CD14-positive monocyte (primary cell): ENCODE measurements around the gene SPDYE4. TPM values are rescaled to one million over a fixed set of nuclear protein-coding genes. Genes with fewer than 3 reads are reported as not detected.

ENCODE experiments used
- DNase-seq, 3 donors: peaks; one replicate each; pipeline ENCODE4 v3.0.0-alpha.2; 2011 to 2022
- H2AFZ ChIP-seq: 2 replicates; pipeline ENCODE4 v1.6.0; 2012; ENCODE audit warnings: mild to moderate bottlenecking, low read depth, low read length, inconsistent platforms; ENCODE audit not compliant: insufficient read depth, poor library complexity, severe bottlenecking
- H3K27ac ChIP-seq, 2 donors: 1 replicate in 1 of 2; 2 replicates in 1 of 2; pipeline ENCODE4 v1.5.1; 2012 to 2013; ENCODE audit warnings: low read length in 2 of 2, control low read depth in 1 of 2, inconsistent platforms in 1 of 2, low read depth in 1 of 2, mild to moderate bottlenecking in 1 of 2
- H3K27me3 ChIP-seq, 2 donors: one replicate each; pipeline versions ENCODE4 v1.6.0 to v1.6.1; 2011 to 2013; ENCODE audit warnings: low read length in 2 of 2; ENCODE audit not compliant: control insufficient read depth in 2 of 2, insufficient read depth in 2 of 2
- H3K36me3 ChIP-seq, 2 donors: replicated peaks in 1 of 2; 1 replicate in 1 of 2; 2 replicates in 1 of 2; pipeline versions ENCODE4 v1.5.1 to v1.6.1; 2012 to 2013; ENCODE audit warnings: low read length in 2 of 2, control low read depth in 1 of 2, inconsistent platforms in 1 of 2, mild to moderate bottlenecking in 1 of 2; ENCODE audit not compliant: insufficient read depth in 2 of 2, control insufficient read depth in 1 of 2
- H3K4me1 ChIP-seq, 2 donors: 1 replicate in 1 of 2; 2 replicates in 1 of 2; pipeline versions ENCODE4 v1.5.1 to v1.6.1; 2012 to 2013; ENCODE audit warnings: low read length in 2 of 2, control low read depth in 1 of 2, inconsistent platforms in 1 of 2, mild to moderate bottlenecking in 1 of 2, moderate library complexity in 1 of 2; ENCODE audit not compliant: insufficient read depth in 2 of 2, control insufficient read depth in 1 of 2
- H3K4me2 ChIP-seq: replicated peaks from 2 replicates; pipeline ENCODE3; 2012; ENCODE audit warnings: low read length, moderate library complexity, mild to moderate bottlenecking; ENCODE audit not compliant: poor library complexity, severe bottlenecking; ENCODE audit errors: extremely low read depth
- H3K4me3 ChIP-seq, 3 experiments: fragments of 200-600 bp in 1 of 3; sonication (generic) in 1 of 3; replicated peaks in 1 of 3; 1 replicate in 2 of 3; 2 replicates in 1 of 3; pipeline ENCODE4 v1.5.1; 2011 to 2013; ENCODE audit warnings: low read length in 3 of 3, mild to moderate bottlenecking in 3 of 3, control low read depth in 2 of 3, low read depth in 2 of 3, inconsistent platforms in 1 of 3, moderate library complexity in 1 of 3
- H3K79me2 ChIP-seq: 2 replicates; pipeline ENCODE4 v1.6.0; 2012; ENCODE audit warnings: mild to moderate bottlenecking, control low read depth, inconsistent platforms, low read length, moderate library complexity; ENCODE audit not compliant: insufficient read depth
- H3K9ac ChIP-seq: 2 replicates; pipeline ENCODE4 v1.6.0; 2017; ENCODE audit warnings: low read length, mild to moderate bottlenecking; ENCODE audit not compliant: insufficient read depth, poor library complexity, severe bottlenecking
- H3K9me3 ChIP-seq, 2 donors: replicated peaks in 1 of 2; 1 replicate in 1 of 2; 2 replicates in 1 of 2; pipeline versions ENCODE4 v1.5.1 to v1.6.1; 2012 to 2013; ENCODE audit warnings: low read length in 2 of 2, control low read depth in 1 of 2; ENCODE audit not compliant: control insufficient read depth in 1 of 2, insufficient read depth in 1 of 2
- H4K20me1 ChIP-seq: 2 replicates; pipeline ENCODE4 v1.6.0; 2012; ENCODE audit warnings: mild to moderate bottlenecking, low read length, control low read depth, moderate library complexity; ENCODE audit not compliant: insufficient read depth
- H3K27ac Mint-ChIP-seq, 7 donors: one replicate each; pipeline ENCODE4 v1.8.0; 2020; ENCODE audit warnings: mild to moderate bottlenecking in 7 of 7, mixed read lengths in 7 of 7, moderate library complexity in 6 of 7, inconsistent platforms in 2 of 7
- H3K27me3 Mint-ChIP-seq, 3 donors: one replicate each; pipeline ENCODE4 v1.8.0; 2021 to 2022; ENCODE audit warnings: low read depth in 3 of 3, mild to moderate bottlenecking in 3 of 3, mixed read lengths in 3 of 3, moderate library complexity in 3 of 3, inconsistent platforms in 1 of 3
- H3K36me3 Mint-ChIP-seq, 2 donors: one replicate each; pipeline ENCODE4 v1.8.0; 2020; ENCODE audit warnings: mixed read lengths in 2 of 2, inconsistent platforms in 1 of 2, mild to moderate bottlenecking in 1 of 2
- H3K4me1 Mint-ChIP-seq: one replicate; pipeline ENCODE4 v1.8.0; 2020; ENCODE audit warnings: mild to moderate bottlenecking, mixed read lengths
- H3K4me3 Mint-ChIP-seq, 2 donors: one replicate each; pipeline ENCODE4 v1.8.0; 2020; ENCODE audit warnings: mild to moderate bottlenecking in 2 of 2, mixed read lengths in 2 of 2, moderate library complexity in 1 of 2
- H3K9me3 Mint-ChIP-seq, 7 donors: one replicate each; pipeline ENCODE4 v1.8.0; 2020 to 2022; ENCODE audit warnings: mixed read lengths in 7 of 7, mild to moderate bottlenecking in 6 of 7, moderate library complexity in 6 of 7, inconsistent platforms in 2 of 7
- WGBS: methylation state at CpG from one replicate; pipeline ENCODE4 v1.1.5; 2013; ENCODE audit warnings: missing lambda C conversion rate; ENCODE audit not compliant: insufficient coverage; 5-methylcytosine and 5-hydroxymethylcytosine counted together
- intact Hi-C, 2 donors: fragments of 100-400 bp; cut with micrococcal nuclease; formaldehyde crosslinking; loops; one replicate each; pipeline versions ENCODE4 v1.15.0 to v1.15.1; 2023
- polyA plus RNA-seq, 3 donors: library from polyadenylated mRNA; depleted of rRNA in 1 of 3; unstranded in 2 of 3; stranded (reverse) in 1 of 3; fragments of 300-500 nt in 2 of 3; fragments of >200 nt in 1 of 3; fragmentation: Illumina TruSeq in 2 of 3; gene quantifications; 1 replicate in 2 of 3; 2 replicates in 1 of 3; pipeline ENCODE4 v1.2.3, GENCODE V29; 2012 to 2021
- TF ChIP-seq, protein P1 (sequence below): fragments of 200-600 bp; IDR thresholded peaks from one replicate; pipeline ENCODE4 v1.8.0; 2022; ENCODE audit warnings: antibody characterized with exemption, mild to moderate bottlenecking

The SPDYE4 gene
- polyA plus RNA-seq, 3 donors = 0.09 TPM; not detected in 2

DNA sequence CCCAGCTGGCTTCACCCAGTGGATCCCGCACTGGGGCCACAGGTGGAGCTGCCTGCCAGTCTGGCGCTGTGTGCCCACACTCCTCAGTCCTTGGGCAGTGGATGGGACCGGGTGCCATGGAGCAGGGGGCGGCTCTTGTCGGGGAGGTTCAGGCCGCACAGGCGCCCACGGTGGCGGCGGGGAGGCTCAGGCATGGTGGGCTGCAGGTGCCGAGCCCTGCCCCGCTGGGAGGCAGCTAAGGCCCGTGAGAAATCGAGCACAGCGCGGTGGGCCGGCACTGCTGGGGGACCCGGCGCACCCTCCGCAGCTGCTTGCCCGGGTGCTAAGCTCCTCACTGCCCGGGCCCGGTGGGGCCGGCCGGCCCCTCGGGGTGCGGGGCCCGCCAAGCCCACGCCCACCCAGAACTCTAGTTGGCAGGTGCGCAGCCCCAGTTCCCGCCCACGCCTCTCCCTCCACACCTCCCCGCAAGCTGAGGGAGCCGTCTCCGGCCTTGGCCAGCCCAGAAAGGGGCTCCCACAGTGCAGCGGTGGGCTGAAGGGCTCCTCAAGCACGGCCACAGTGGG, 40.3 kb downstream of the SPDYE4 start:
- no peaks in the 10 kb centered on the region for H3K4me1 Mint-ChIP-seq
- Histone ChIP-seq H3K4me1 (no peaks in the 10 kb centered on the region), H4K20me1 (no peaks in the 10 kb centered on the region), H3K27ac (no peak overlapping the region), H3K36me3 (no peaks in the 10 kb centered on the region), H2AFZ (no peak overlapping the region), H3K4me2 (no peak overlapping the region), H3K4me3 (no peak overlapping the region), H3K79me2 (no peaks in the 10 kb centered on the region), H3K9me3 (peaks cover 0 to 3% of the 10 kb centered on the region in 2 donors), H3K27me3 (no peaks in the 10 kb centered on the region), H3K9ac (no peak overlapping the region)
- no peak overlapping the region for H3K4me3 Mint-ChIP-seq
- DNase-seq = no peak
- intact Hi-C loops = no loop called here
- TF ChIP-seq, protein P1, sequence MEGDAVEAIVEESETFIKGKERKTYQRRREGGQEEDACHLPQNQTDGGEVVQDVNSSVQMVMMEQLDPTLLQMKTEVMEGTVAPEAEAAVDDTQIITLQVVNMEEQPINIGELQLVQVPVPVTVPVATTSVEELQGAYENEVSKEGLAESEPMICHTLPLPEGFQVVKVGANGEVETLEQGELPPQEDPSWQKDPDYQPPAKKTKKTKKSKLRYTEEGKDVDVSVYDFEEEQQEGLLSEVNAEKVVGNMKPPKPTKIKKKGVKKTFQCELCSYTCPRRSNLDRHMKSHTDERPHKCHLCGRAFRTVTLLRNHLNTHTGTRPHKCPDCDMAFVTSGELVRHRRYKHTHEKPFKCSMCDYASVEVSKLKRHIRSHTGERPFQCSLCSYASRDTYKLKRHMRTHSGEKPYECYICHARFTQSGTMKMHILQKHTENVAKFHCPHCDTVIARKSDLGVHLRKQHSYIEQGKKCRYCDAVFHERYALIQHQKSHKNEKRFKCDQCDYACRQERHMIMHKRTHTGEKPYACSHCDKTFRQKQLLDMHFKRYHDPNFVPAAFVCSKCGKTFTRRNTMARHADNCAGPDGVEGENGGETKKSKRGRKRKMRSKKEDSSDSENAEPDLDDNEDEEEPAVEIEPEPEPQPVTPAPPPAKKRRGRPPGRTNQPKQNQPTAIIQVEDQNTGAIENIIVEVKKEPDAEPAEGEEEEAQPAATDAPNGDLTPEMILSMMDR = no peak
- no peaks in the 10 kb centered on the region for H3K36me3 Mint-ChIP-seq
- peaks cover 4 to 11% (median 6%) of the 10 kb centered on the region in 7 donors for H3K9me3 Mint-ChIP-seq
- H3K27ac Mint-ChIP-seq = no peak overlapping the region
- WGBS = 97% methylated on average over 24 of the region's 37 CpGs
- peaks cover 0 to 10% (median 2%) of the 10 kb centered on the region in 3 donors for H3K27me3 Mint-ChIP-seq

DNA sequence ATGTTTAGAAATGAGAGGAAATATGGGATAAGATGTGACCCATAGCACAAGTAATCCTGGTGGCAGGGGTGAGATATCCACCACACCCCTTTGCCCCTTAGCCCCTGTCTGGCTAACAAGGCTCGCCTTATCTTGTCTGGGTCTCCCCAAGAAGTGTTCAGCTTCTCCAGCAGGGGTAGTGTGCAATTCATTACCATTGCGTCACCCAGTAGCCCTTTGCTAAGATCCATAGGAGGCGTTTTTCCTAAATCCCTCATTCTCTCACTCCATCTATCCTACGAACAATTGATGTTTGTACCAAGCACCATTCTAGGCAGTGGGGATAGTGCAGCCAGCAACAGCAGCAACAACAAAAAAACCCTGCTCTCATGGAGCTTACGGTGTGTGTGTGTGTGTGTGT, 44.5 kb downstream of the SPDYE4 start:
- H3K27me3 ChIP-seq = no peaks in the 10 kb centered on the region
- Mint-ChIP-seq H3K4me1 (no peaks in the 10 kb centered on the region), H3K9me3 (peaks cover 4 to 14% (median 6%) of the 10 kb centered on the region in 7 donors), H3K27ac (no peak overlapping the region), H3K27me3 (peaks cover 1 to 3% (median 3%) of the 10 kb centered on the region in 3 donors), H3K4me3 (no peak overlapping the region), H3K36me3 (no peaks in the 10 kb centered on the region)
- 84% methylated on average over 3 of the region's 5 CpGs for WGBS
- no peaks in the 10 kb centered on the region for H3K79me2 ChIP-seq
- H3K4me2 ChIP-seq = no peak overlapping the region
- no peaks in the 10 kb centered on the region for H3K4me1 ChIP-seq
- no peak for DNase-seq
- H3K9ac ChIP-seq = no peak overlapping the region
- H3K27ac ChIP-seq = no peak overlapping the region
- H4K20me1 ChIP-seq = no peaks in the 10 kb centered on the region
- intact Hi-C loops = no loop called here
- TF ChIP-seq, protein P1 = no peak
- no peak overlapping the region for H2AFZ ChIP-seq
- no peak overlapping the region for H3K4me3 ChIP-seq
- no peaks in the 10 kb centered on the region for H3K36me3 ChIP-seq
- H3K9me3 ChIP-seq = peaks cover 0 to 3% of the 10 kb centered on the region in 2 donors
